Peyer's patch (tissue), 4 donors: Measurements from ENCODE around the gene GAS7. TPM values are rescaled to one million over a fixed set of nuclear protein-coding genes. Genes with fewer than 3 reads are reported as not detected.

ENCODE experiments used
- DNase-seq, 3 donors: peaks; one replicate each; pipeline ENCODE4 v3.0.0-alpha.2; 2017 to 2019
- H3K27ac ChIP-seq, 4 donors: fragments of 200-600 bp; sonication (generic); one replicate each; pipeline ENCODE4 v1.5.1; 2016 to 2019
- H3K27me3 ChIP-seq, 2 donors: fragments of 200-600 bp; sonication (generic); one replicate each; pipeline ENCODE4 v1.5.1; 2019
- H3K36me3 ChIP-seq, 3 donors: fragments of 200-600 bp; sonication (generic); one replicate each; pipeline ENCODE4 v1.5.1; 2016 to 2019
- H3K4me1 ChIP-seq, 4 donors: fragments of 200-600 bp; sonication (generic); one replicate each; pipeline ENCODE4 v1.5.1; 2016 to 2019
- H3K4me3 ChIP-seq, 4 donors: fragments of 200-600 bp; sonication (generic); 1 replicate in 3 of 4; 2 replicates in 1 of 4; pipeline ENCODE4 v1.5.1; 2016 to 2019; ENCODE audit warnings: mild to moderate bottlenecking in 1 of 4
- H3K9me3 ChIP-seq, 4 donors: fragments of 200-600 bp; sonication (generic); one replicate each; pipeline ENCODE4 v1.5.1; 2016 to 2019; ENCODE audit warnings: mild to moderate bottlenecking in 1 of 4
- POLR2A ChIP-seq, 2 donors: fragments of 450-650 bp; IDR thresholded peaks; one replicate each; pipeline ENCODE4 v1.5.1; 2017; ENCODE audit warnings: antibody characterized with exemption in 2 of 2, mild to moderate bottlenecking in 2 of 2, moderate library complexity in 2 of 2
- total RNA-seq, 4 donors: library from RNA; depleted of rRNA; stranded (reverse); fragments of >200 nt; gene quantifications; one replicate each; pipeline ENCODE4 v1.1.0, GENCODE V29; 2016
- TF ChIP-seq, protein P1 (sequence below), 6 experiments: fragments of 450-650 bp in 4 of 6; fragments of 200-600 bp in 2 of 6; sonication (generic) in 1 of 6; IDR thresholded peaks; one replicate each; pipeline ENCODE4 v1.5.1; 2017 to 2019; ENCODE audit warnings: antibody characterized with exemption in 6 of 6, mild to moderate bottlenecking in 3 of 6, moderate library complexity in 1 of 6

GAS7 gene
- total RNA-seq, 4 donors from 2014 or later = 6.8 to 104 (median 27.6) TPM

DNA sequence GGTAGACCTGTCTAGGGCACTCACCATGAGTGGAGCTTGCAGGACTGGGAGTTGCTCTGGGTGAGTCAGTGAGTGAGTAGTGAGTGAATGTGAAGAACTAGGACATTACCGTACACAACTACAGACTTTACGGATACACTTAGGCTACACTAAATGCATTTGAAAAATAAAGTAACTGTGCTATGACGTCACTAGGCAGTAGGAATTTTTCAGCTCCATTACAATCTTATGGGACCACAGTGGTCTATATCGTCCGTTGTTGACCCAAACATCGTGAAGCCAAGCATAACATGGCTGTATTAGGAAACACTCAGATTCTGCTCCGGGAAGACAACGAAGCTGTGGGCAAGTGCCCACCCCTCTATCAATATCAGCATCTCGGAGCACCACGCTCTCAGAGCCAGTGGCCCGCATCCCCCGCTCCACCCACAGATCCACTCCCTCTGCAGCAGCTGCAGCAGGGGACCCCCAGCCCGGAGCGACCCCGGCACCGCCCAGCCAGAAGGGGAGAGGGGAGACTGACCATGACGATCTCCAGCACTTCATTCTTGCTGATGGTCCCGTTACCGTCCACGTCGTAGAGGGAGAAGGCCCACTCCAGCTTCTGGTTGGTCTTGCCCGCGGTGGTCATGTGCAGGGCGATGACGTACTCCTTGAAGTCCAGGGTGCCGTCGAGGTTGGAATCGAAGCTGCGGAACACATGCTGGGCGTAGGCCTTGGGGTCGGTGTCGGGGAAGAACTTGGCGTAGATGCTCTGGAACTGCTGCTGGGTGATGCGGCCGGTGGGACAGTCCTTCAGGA lies 293.9 kb downstream of the GAS7 start:
- no peak for TF ChIP-seq POLR2A (IDR thresholded peaks at IDR 0.05)
- TF ChIP-seq, protein P1, sequence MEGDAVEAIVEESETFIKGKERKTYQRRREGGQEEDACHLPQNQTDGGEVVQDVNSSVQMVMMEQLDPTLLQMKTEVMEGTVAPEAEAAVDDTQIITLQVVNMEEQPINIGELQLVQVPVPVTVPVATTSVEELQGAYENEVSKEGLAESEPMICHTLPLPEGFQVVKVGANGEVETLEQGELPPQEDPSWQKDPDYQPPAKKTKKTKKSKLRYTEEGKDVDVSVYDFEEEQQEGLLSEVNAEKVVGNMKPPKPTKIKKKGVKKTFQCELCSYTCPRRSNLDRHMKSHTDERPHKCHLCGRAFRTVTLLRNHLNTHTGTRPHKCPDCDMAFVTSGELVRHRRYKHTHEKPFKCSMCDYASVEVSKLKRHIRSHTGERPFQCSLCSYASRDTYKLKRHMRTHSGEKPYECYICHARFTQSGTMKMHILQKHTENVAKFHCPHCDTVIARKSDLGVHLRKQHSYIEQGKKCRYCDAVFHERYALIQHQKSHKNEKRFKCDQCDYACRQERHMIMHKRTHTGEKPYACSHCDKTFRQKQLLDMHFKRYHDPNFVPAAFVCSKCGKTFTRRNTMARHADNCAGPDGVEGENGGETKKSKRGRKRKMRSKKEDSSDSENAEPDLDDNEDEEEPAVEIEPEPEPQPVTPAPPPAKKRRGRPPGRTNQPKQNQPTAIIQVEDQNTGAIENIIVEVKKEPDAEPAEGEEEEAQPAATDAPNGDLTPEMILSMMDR (IDR thresholded peaks at IDR 0.05) = no peak
- H3K27ac ChIP-seq = no peak overlapping the region
- DNase-seq = no peak
- H3K4me3 ChIP-seq = no peak overlapping the region
- no peaks in the 10 kb centered on the region for H3K36me3 ChIP-seq
- no peaks in the 10 kb centered on the region for H3K27me3 ChIP-seq
- H3K4me1 ChIP-seq = no peaks in the 10 kb centered on the region
- no peaks in the 10 kb centered on the region for H3K9me3 ChIP-seq

GRCh38 chr17:9902120-9902519 lies 296.3 kb downstream of the GAS7 start:
- no peaks in the 10 kb centered on the region for H3K9me3 ChIP-seq
- DNase-seq = no peak
- TF ChIP-seq POLR2A (IDR thresholded peaks at IDR 0.05) = no peak
- TF ChIP-seq, protein P1 (IDR thresholded peaks at IDR 0.05) = no peak
- H3K27me3 ChIP-seq = no peaks in the 10 kb centered on the region
- H3K4me3 ChIP-seq = no peak overlapping the region
- H3K36me3 ChIP-seq = no peaks in the 10 kb centered on the region
- no peaks in the 10 kb centered on the region for H3K4me1 ChIP-seq
- H3K27ac ChIP-seq = no peak overlapping the region

GRCh38 chr17:9900784-9901183 lies 297.6 kb downstream of the GAS7 start:
- DNase-seq = no peak
- TF ChIP-seq POLR2A (IDR thresholded peaks at IDR 0.05) = no peak
- TF ChIP-seq, protein P1 (IDR thresholded peaks at IDR 0.05) = no peak
- H3K27ac ChIP-seq = peak overlapping the region in 3 of 4 donors; percentile 17 to 57 (median 50)
- no peaks in the 10 kb centered on the region for H3K9me3 ChIP-seq
- H3K4me1 ChIP-seq = no peaks in the 10 kb centered on the region
- H3K36me3 ChIP-seq = no peaks in the 10 kb centered on the region
- no peak overlapping the region for H3K4me3 ChIP-seq
- H3K27me3 ChIP-seq = no peaks in the 10 kb centered on the region

DNA sequence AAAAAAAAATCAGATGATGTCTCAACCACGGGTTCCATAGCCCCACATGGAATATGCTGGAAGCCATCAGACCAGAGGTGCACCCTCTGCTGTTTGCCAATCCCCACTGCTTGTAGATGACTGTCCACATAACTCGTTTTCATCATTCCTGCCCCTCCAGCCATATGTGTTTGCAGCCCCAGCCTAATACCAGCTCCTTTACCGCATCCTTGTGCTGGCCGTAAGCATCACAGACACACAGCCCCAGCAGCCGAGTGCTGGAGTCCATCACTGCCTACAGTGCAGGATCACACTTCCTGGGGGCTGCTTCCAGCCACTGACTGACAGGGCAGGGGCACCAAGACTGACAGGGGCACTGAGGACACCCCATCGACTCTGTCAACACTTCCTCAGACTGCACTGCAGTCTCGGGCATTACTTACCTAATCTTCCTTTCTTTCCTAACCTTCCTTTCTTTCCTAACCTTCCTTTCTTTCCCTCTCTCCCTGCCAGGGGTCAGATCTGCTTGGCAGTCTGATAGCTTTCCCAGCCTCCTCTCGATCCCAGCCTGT lies 298.3 kb downstream of the GAS7 start:
- H3K9me3 ChIP-seq = no peaks in the 10 kb centered on the region
- no peak overlapping the region for H3K4me3 ChIP-seq
- peak overlapping the region in 3 of 4 donors; percentile 17 to 57 (median 50) for H3K27ac ChIP-seq
- H3K36me3 ChIP-seq = no peaks in the 10 kb centered on the region
- no peaks in the 10 kb centered on the region for H3K4me1 ChIP-seq
- TF ChIP-seq, protein P1 (IDR thresholded peaks at IDR 0.05) = no peak
- TF ChIP-seq POLR2A (IDR thresholded peaks at IDR 0.05) = no peak
- H3K27me3 ChIP-seq = no peaks in the 10 kb centered on the region
- DNase-seq = no peak

GRCh38 chr17:9899280-9900043 lies 298.9 kb downstream of the GAS7 start:
- Histone ChIP-seq H3K36me3 (no peaks in the 10 kb centered on the region), H3K9me3 (no peaks in the 10 kb centered on the region), H3K27ac (peak overlapping the region in 3 of 4 donors; percentile 5 to 57 (median 17)), H3K4me3 (no peak overlapping the region), H3K4me1 (no peaks in the 10 kb centered on the region), H3K27me3 (no peaks in the 10 kb centered on the region)
- DNase-seq = no peak
- TF ChIP-seq POLR2A (IDR thresholded peaks at IDR 0.05) = no peak
- TF ChIP-seq, protein P1 (IDR thresholded peaks at IDR 0.05) = no peak
